ENCODE measurements around the gene HMGCL.

DNA sequence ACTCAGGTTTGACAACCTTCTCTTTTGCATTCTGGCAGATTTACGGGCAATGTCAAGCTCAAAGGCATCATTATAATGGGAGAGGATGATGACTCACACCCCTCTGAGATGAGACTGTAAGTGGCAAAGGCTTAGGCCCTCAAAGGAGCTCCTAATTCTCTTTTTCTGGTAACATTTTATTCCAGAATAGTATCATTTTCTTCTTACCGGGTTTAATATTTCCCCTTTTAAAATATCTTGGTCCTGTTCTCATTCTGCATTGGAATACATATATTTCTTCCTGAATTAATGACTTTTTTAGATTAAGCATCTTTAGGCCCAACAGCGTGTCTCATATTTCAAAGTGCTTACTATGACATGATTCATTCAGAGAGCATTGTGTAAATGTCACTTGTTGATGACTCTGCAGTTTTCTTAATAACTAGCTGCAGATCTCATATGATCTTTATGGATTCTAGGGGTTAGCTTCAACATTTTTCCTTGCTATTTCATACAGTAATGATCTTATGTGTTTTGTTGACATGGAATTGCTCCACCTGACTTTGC, 45.3 kb downstream of the HMGCL start:
- TF ChIP-seq, protein P1, sequence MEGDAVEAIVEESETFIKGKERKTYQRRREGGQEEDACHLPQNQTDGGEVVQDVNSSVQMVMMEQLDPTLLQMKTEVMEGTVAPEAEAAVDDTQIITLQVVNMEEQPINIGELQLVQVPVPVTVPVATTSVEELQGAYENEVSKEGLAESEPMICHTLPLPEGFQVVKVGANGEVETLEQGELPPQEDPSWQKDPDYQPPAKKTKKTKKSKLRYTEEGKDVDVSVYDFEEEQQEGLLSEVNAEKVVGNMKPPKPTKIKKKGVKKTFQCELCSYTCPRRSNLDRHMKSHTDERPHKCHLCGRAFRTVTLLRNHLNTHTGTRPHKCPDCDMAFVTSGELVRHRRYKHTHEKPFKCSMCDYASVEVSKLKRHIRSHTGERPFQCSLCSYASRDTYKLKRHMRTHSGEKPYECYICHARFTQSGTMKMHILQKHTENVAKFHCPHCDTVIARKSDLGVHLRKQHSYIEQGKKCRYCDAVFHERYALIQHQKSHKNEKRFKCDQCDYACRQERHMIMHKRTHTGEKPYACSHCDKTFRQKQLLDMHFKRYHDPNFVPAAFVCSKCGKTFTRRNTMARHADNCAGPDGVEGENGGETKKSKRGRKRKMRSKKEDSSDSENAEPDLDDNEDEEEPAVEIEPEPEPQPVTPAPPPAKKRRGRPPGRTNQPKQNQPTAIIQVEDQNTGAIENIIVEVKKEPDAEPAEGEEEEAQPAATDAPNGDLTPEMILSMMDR (optimal IDR thresholded peaks at IDR 0.05 in 1 of 3, IDR thresholded peaks at IDR 0.05 in 1 of 3, conservative IDR thresholded peaks at IDR 0.05 in 1 of 3; ENCODE audit: extremely low read depth in 1 of 3, insufficient read depth in 2 of 3, low read length in 3 of 3), result no peak
- TF ChIP-seq EZH2 (IDR thresholded peaks at IDR 0.05; ENCODE audit: low read length), result no peak

Measured in keratinocyte (primary cell).